ENCODE measurements around the gene ZNF850.
"Not testable (repeated sequence)": the region's sequence is repeated elsewhere in the genome, so short reads cannot be mapped to it uniquely, and the experiment has no call there.

DNA sequence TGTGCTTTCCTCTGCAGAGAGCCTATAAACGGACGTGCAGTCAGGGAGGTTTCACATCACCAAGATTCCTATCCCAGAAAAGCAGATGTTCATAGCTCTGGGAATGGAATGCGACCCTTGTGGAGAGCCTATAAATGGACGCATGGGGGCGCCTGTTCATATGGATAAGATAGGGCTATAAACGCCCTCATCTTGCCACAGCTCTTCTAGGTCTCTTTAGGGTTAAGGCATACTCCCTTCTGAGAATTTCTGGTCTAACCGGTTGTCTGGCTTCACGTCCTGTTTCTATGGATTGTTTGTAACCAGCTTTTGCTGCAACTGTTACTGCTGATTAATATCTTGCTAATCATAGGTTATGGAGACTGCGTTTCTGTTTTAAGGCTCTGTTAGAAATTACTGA lies 36.4 kb downstream of the ZNF850 start:
- not testable (repeated sequence) for TF ChIP-seq POLR2A (IDR thresholded peaks at IDR 0.05; ENCODE audit: low read length); GATA1 (IDR thresholded peaks at IDR 0.05; ENCODE audit: low read depth, low read length)
